Nephron progenitor cell (in vitro differentiated cells): ENCODE results near the gene SLC39A1.

Source experiments
- DNase-seq: peaks from one replicate; pipeline ENCODE4 v3.0.0; 2021
- H3K27ac Mint-ChIP-seq: 2 replicates; pipeline ENCODE4 v1.8.0; 2021; ENCODE audit warnings: mild to moderate bottlenecking, moderate library complexity, mixed read lengths
- H3K27me3 Mint-ChIP-seq: 2 replicates; pipeline ENCODE4 v1.8.0; 2021; ENCODE audit warnings: mild to moderate bottlenecking, low read depth, mixed read lengths; ENCODE audit not compliant: poor library complexity
- H3K36me3 Mint-ChIP-seq: 2 replicates; pipeline ENCODE4 v1.8.0; 2021; ENCODE audit warnings: low read depth, mixed read lengths
- H3K4me1 Mint-ChIP-seq: 2 replicates; pipeline ENCODE4 v1.8.0; 2021; ENCODE audit warnings: mixed read lengths
- H3K4me3 Mint-ChIP-seq: 2 replicates; pipeline ENCODE4 v1.8.0; 2021; ENCODE audit warnings: mild to moderate bottlenecking, moderate library complexity, mixed read lengths
- H3K9me3 Mint-ChIP-seq: 2 replicates; pipeline ENCODE4 v1.8.0; 2021; ENCODE audit warnings: mild to moderate bottlenecking, moderate library complexity, mixed read lengths
- CTCF ChIP-seq: fragments of 200-600 bp; sonication (generic); IDR thresholded peaks from 2 replicates; pipeline ENCODE4 v1.5.0; 2021; ENCODE audit warnings: antibody characterized with exemption

The SLC39A1 gene

GRCh38 chr1:153944827-153945117 is 18.6 kb downstream of the SLC39A1 start:
- H3K27ac Mint-ChIP-seq, result no peak overlapping the region
- H3K27me3 Mint-ChIP-seq, result no peaks in the 10 kb centered on the region
- no peak for DNase-seq
- H3K4me1 Mint-ChIP-seq, result peaks cover 36% of the 10 kb centered on the region
- TF ChIP-seq CTCF, result no peak
- H3K36me3 Mint-ChIP-seq, result peaks cover 19% of the 10 kb centered on the region
- H3K9me3 Mint-ChIP-seq, result no peaks in the 10 kb centered on the region
- H3K4me3 Mint-ChIP-seq, result peak overlapping the region; percentile 86

- Mint-ChIP-seq H3K36me3 (peaks cover 24% of the 10 kb centered on the region), H3K4me1 (peaks cover 36% of the 10 kb centered on the region), H3K27me3 (no peaks in the 10 kb centered on the region), H3K9me3 (no peaks in the 10 kb centered on the region), H3K27ac (no peak overlapping the region), H3K4me3 (peak overlapping the region; percentile 86)
- DNase-seq, result no peak
- TF ChIP-seq CTCF, result no peak
These were observed 19.1 kb downstream of the SLC39A1 start for GRCh38 chr1:153944005-153944826.

GRCh38 chr1:153942766-153943549 is 20.4 kb downstream of the SLC39A1 start:
- Mint-ChIP-seq H3K9me3 (no peaks in the 10 kb centered on the region), H3K27ac (no peak overlapping the region), H3K36me3 (peaks cover 22% of the 10 kb centered on the region), H3K4me1 (peaks cover 29% of the 10 kb centered on the region), H3K4me3 (no peak overlapping the region), H3K27me3 (no peaks in the 10 kb centered on the region)
- TF ChIP-seq CTCF, result no peak
- DNase-seq, result no peak

- Mint-ChIP-seq H3K36me3 (peaks cover 29% of the 10 kb centered on the region), H3K27me3 (peaks cover 2% of the 10 kb centered on the region), H3K9me3 (no peaks in the 10 kb centered on the region), H3K27ac (no peak overlapping the region), H3K4me3 (no peak overlapping the region), H3K4me1 (peaks cover 20% of the 10 kb centered on the region)
- DNase-seq, result no peak
- TF ChIP-seq CTCF, result no peak
These were observed 21.3 kb downstream of the SLC39A1 start for GRCh38 chr1:153941826-153942725.

- Mint-ChIP-seq H3K36me3 (peaks cover 40% of the 10 kb centered on the region), H3K4me3 (no peak overlapping the region), H3K27me3 (peaks cover 2% of the 10 kb centered on the region), H3K4me1 (peaks cover 15% of the 10 kb centered on the region), H3K27ac (no peak overlapping the region), H3K9me3 (no peaks in the 10 kb centered on the region)
- no peak for DNase-seq
- TF ChIP-seq CTCF, result no peak
These were observed 22.6 kb downstream of the SLC39A1 start for GRCh38 chr1:153940756-153941155.
